GM18870 (cell line): ENCODE measurements around the gene NFX1.

Experiments used
- ATAC-seq: cut with Tn5 transposase; IDR thresholded peaks from one replicate; pipeline ENCODE4 v1.9.1; 2021; ENCODE audit warnings: moderate library complexity; ENCODE audit not compliant: unreplicated experiment

Gene NFX1

DNA sequence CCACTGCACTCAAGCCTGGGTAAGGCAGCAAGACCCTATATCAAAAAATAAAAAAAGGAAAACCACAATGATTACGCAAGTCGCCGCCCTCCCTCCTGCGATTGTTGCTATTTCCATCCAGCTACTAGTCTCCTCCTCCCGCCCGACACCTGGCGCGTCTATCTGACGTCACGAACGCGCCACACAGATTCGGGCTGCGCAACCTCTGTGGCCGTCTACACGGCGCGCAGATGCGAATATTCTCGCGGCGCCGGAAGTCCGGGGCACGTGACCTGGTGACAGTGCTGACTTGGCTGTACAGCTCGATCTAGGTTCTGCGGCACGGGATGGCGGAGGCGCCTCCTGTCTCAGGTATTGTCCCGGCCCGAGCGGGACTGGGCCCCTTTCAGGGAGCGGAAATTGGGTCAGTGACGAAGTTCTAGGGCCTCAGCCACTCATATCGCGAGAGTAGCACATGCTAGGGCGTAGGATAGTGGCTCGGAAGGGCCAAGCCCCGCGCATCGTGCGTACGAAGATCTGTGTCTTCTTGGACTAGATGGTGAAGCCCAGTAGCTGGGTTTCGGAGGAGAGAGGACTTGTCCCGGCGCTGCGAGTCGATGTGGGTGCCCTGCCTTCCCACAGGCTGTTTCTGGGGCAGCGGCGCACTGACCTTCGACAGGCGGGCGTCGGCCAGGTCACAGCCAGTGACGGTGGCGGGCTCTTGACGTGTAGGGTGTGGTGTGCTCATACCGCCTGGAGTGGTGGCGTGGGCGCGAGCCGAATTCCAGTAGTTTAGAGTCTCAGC lies at the start of gene NFX1:
Gene NFX1 (plus strand): TSS at position 270 of the 784 bp plus-strand sequence. CDS start 57 bp downstream, at position 327.
- ATAC-seq = peak; percentile 82

- no peak for ATAC-seq
Observed at GRCh38 chr9:33241298-33241697, 49.0 kb upstream of the NFX1 start.

GRCh38 chr9:33242609-33243134 lies 47.6 kb upstream of the NFX1 start:
- no peak for ATAC-seq

GRCh38 chr9:33244137-33244784 lies 46.1 kb upstream of the NFX1 start:
- no peak for ATAC-seq

GRCh38 chr9:33245341-33245740 lies 45.0 kb upstream of the NFX1 start:
- no peak for ATAC-seq

DNA sequence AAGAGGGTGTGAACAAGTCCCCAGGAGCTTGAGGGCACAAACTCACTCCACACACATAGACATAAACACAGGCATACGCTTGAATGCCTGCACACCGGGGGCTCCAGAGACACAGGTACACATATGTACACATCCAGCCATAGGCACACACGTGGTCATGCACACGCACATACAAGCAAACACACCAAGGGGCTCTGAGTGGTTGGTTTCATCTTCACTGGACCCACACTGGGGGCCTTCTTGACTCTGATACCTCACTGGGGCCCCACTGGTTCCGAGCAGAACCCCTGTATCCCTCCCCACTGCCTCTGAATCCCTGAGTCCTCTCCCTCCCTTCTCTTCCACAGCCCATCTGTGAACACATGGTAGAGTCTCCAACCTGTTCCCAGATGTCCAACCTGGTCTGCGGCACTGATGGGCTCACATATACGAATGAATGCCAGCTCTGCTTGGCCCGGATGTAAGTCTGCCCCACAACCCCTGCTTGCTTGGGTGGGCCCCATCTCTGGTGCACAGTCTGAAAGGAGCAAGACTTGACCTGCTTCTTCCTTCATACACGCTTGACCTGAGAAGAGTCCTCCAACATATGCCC lies 44.0 kb upstream of the NFX1 start:
- ATAC-seq = no peak

GRCh38 chr9:33248606-33249005 lies 41.7 kb upstream of the NFX1 start:
- ATAC-seq = no peak

- no peak for ATAC-seq
Observed at GRCh38 chr9:33249087-33249658, 41.1 kb upstream of the NFX1 start.

DNA sequence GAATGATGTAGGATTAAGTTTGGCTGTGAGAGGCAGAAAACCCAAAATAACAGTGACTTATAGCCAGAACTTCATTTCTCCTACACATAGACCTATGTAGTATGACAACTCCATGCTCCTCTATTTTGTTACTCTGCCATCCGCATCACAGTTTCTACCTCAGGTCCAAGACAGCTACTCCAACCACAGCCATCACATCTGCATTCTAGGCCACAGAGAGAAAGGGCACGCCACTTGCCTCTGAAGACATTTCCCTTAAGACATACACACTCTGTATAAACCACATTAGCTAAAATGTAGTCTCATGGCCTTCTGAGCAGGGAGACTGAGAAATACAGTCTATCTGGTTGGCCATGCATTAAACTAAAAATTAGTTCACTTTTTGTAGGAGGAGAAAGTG lies 40.3 kb upstream of the NFX1 start:
- ATAC-seq = no peak

DNA sequence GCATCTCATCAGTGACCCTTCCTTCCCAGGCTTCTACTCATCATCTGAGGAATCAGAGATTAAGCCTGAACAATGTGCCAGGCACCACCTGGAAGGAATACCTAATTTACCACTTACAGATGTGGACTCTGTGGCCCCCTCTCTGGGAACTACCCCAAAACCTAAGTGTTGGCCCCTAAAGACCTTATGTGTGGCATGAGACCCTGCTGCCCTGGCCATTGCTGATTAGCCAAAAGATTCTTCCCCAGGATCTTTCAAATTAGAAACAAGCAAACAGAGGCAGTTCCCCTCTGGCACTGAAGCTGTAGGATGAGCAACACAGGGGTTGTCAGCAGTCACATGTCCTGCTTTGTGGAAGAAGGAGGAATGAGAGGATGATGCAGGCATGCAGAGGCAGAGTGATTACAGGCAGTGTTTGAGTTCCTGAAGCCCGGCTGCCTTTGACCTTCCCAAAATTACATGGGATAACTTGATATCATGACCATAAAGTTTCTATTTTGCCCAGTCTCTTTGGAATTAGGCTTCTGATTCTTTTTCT lies 39.8 kb upstream of the NFX1 start:
- ATAC-seq = no peak

- ATAC-seq = no peak
Observed at GRCh38 chr9:33254211-33254610, 36.1 kb upstream of the NFX1 start.

DNA sequence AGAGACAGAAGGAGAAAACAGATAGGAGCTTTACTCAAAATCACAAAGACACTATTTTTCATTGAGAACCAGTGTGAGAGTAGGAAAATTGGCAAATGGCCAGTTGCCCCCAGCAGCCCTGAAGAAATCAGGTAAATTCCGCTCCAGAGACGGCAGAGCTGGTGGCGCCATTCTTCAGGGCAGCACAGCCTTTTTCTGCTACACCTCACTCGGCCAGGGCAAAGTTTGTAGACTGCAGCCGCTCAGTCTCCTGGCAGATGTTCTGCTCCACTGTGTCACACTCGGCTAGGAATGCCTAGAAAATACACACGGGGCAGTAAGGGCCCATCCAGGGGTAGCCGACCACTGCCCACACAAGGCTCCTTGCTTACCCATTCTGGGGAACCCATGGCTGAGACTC lies 35.3 kb upstream of the NFX1 start:
- no peak for ATAC-seq

DNA sequence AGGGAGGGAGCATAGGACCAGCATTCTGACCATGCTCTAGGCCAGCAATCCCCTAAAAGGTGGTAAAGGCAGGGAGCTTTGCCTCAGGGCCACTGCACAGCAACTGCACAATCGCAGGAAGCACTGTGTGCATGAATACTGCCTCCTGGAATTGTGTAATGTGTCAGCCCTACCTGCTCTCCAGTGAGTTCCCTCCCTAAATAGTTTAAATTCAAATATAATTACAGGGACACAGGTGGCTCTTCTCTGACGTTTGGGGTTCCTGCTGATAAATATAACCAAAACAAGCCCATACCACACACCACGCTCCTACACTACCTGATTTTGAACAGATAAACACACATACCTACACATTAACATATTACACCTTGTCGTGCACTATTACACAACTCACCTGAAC lies 34.8 kb upstream of the NFX1 start:
- ATAC-seq = no peak

- no peak for ATAC-seq
Observed at GRCh38 chr9:33256236-33256635, 34.1 kb upstream of the NFX1 start.

GRCh38 chr9:33257276-33257675 lies 33.0 kb upstream of the NFX1 start:
- ATAC-seq = no peak

DNA sequence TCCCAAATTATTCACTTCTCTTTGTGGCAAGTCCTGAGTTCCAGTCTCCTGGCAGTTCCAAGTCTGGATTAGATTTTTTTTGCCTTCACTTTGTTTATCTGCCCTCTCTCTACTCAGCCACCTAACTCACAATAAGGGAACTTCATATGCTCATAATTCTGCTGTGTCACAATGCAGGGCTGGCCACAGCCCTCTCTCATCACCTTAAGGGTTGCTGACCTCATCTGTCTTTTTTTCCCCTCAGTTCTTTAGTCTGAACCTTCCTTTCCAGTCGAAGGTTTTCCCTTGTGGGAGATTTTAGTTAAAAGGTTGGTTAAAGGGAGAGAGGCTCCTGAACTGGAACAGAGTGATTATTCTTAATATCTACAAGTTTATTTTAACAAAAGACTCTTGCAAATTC lies 29.9 kb upstream of the NFX1 start:
- no peak for ATAC-seq

DNA sequence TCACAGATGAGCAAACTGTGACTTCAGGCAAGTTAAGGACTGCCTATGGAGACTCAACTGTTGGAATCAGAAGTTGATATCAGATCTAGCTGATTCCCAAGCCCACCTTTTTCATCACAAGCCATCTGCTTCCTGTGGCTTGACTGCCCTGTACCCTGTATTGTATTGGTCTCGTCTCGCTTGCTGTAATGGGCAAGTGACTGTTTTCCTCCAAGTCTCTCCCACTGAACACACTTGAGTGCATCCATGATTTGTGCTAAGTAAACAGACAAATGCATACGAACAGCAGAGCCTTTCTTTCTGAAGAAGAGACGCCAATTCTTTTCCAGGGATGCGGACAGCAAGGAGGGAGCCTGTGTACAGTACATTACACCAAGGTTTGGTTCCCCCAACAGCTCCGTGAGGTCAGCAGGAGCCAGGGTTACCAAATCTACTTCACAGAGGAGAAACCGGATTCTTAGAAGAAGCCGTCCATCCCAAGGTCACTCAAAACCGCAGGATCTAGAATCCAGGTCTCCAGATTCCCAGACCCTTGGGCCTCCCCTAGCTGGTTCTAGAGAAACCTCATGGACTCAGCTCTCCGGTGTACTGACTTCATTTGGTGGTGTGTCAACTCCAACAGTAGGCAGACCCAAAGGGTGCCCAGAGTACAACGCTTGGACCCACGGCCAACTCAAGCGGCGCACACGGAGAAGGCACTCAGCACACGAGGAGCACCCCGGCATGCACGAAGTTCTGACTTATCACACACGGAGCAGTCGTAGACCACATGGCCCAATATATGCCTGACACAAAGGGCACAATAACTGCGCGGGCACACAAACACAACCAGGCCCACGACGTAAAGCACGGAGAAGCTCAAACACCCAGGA lies 26.9 kb upstream of the NFX1 start:
- ATAC-seq = no peak

DNA sequence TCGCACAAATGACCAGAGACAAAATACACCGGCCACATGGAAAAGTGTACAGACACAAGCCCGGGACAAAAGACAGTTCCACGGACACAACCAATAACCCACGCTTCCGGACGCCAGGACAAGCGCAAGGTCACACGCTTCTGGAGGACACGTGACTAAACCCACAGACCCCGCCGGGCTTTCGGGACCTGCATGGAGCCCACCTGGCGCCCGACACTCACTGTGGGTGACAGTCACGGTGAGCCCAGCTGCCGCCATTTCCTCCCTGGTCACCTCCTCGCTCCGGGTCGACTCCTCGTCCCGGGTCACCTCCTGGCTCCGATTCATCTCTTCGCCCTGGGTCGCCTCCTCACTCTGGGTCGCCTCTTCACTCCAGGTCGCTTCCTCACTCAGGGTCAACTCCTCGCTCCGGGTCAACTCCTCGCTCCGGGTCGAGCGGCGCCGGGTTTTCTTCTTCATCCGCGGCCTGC lies 26.3 kb upstream of the NFX1 start:
- ATAC-seq = peak; percentile 7

- ATAC-seq = peak; percentile 88
Observed at GRCh38 chr9:33264473-33265177, 25.7 kb upstream of the NFX1 start, which contains the start of the genes BAG1 and CHMP5. BAG1 (minus strand) TSS chr9:33264708. CHMP5 (plus strand) TSS chr9:33265049; CDS start chr9:33265079, 30 bp downstream.
